Spleen (tissue), 7 donors: ENCODE measurements around the gene PAX5.

ENCODE experiments used
- CTCF ChIP-seq, 11 experiments: fragments of 200-600 bp in 7 of 11; fragments of 450-650 bp in 4 of 11; sonication (generic) in 4 of 11; IDR thresholded peaks in 8 of 11; conservative IDR thresholded peaks in 3 of 11; 1 replicate in 7 of 11; 2 replicates in 4 of 11; pipeline versions ENCODE4 v1.4.0 to v1.8.0; 2016 to 2021; ENCODE audit warnings: antibody characterized with exemption in 11 of 11, inconsistent platforms in 4 of 11, mild to moderate bottlenecking in 1 of 11
- POLR2A ChIP-seq, 3 donors: fragments of 450-650 bp; IDR thresholded peaks; one replicate each; pipeline ENCODE4 v1.5.1; 2017; ENCODE audit warnings: antibody characterized with exemption in 3 of 3, mild to moderate bottlenecking in 1 of 3
- POLR2AphosphoS5 ChIP-seq, 3 donors: sonication (generic); formaldehyde crosslinking; IDR thresholded peaks; one replicate each; pipeline ENCODE4 v1.5.1; 2017; ENCODE audit warnings: antibody characterized with exemption in 3 of 3
- donor health status: DM: no; HTN: no; CAD: no; lungs with moderate emphysema.
- donor health status: DM: no; HTN: no; CAD: no.
- donor health status: DM: no; HTN: no; CAD: no.

GRCh38 chr9:36959681-36960574 lies 74.1 kb downstream of the PAX5 start:
- TF ChIP-seq CTCF (IDR thresholded peaks at IDR 0.05 in 8 of 11, conservative IDR thresholded peaks at IDR 0.05 in 3 of 11) = no peak
- peak in 1 of 3 donors; percentile 59 for TF ChIP-seq POLR2AphosphoS5 (IDR thresholded peaks at IDR 0.05)
- no peak for TF ChIP-seq POLR2A (IDR thresholded peaks at IDR 0.05)
